ENCODE measurements around the gene KATNAL1. TPM values are rescaled to one million over a fixed set of nuclear protein-coding genes. Genes with fewer than 3 reads are reported as not detected.

Gene KATNAL1
- total and polyA plus RNA-seq, 2 of the 4 experiments (the other 2 are of a cell fraction) = 6.9 to 16.8 TPM

DNA sequence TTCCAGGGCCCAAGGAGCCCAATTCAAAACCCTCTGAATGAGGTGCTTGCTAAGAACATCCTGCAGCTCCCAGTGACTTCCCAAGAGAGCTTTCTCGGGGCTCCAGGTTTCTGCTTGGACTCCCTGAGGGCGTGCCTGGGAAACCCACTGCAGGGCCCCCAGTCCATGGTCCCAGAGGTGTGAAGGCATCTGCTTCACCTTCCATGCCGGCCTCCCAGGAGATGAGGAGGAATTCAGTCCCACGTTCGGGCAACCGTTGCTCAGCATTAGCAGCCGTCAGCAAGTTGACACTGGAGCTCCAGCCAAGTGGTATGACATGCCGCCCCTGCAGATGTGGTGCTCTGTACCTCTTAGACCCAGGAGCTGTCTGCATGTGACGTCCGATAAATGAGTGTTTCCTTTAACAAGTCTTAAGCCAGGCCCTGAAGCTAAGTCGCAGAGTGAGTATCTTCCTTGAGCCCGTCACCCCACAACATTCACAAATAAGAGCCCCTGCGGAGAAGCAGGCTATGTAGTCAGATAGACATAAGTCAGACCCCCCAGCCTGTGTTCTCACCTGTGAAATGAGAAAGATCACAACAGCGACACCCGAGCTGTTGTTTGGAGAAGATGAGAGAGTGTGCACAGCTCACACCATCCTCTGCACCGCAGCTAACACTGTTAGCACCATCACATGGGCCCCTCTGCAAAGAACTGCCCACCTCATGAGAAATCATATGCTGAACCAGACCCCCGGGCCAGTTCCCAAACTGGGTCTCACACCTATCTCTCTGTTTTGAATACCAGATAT, 150.3 kb downstream of the KATNAL1 start:
- BruUV-seq (replicated peaks) = no TSS peak
- no peak for DNase-seq
- no peaks in the 10 kb centered on the region; the same call in 1 of the 2 replicates for H3K9me1 ChIP-seq (ENCODE audit: insufficient read depth, low read length)
- no peak overlapping the region for H2AK9ac ChIP-seq (replicated peaks; ENCODE audit: low read depth, low read length, poor library complexity)
- H2BK20ac ChIP-seq (ENCODE audit: low read depth, low read length) = no peak overlapping the region
- intact Hi-C loops (cut with micrococcal nuclease) = no loop called here
- H3K9ac ChIP-seq (ENCODE audit: low read depth, low read length) = no peak overlapping the region
- no peak overlapping the region for H2AFZ ChIP-seq (replicated peaks; ENCODE audit: low read length, poor library complexity)
- no peak for TF ChIP-seq CTCF (conservative IDR thresholded peaks at IDR 0.05; ENCODE audit: low read depth, low read length)
- TF ChIP-seq, protein P1, sequence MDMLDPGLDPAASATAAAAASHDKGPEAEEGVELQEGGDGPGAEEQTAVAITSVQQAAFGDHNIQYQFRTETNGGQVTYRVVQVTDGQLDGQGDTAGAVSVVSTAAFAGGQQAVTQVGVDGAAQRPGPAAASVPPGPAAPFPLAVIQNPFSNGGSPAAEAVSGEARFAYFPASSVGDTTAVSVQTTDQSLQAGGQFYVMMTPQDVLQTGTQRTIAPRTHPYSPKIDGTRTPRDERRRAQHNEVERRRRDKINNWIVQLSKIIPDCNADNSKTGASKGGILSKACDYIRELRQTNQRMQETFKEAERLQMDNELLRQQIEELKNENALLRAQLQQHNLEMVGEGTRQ (IDR thresholded peaks at IDR 0.05; ENCODE audit: low read depth, low read length) = no peak
- no peak for TF ChIP-seq MAZ (IDR thresholded peaks at IDR 0.05; ENCODE audit: borderline replicate concordance, low read depth, low read length)
- TF ChIP-seq RCOR1 (IDR thresholded peaks at IDR 0.05; ENCODE audit: insufficient replicate concordance, low read length) = no peak
- TF ChIP-seq BHLHE40 (IDR thresholded peaks at IDR 0.05; ENCODE audit: low read depth, low read length) = no peak
- TF ChIP-seq RFX5 (IDR thresholded peaks at IDR 0.05; ENCODE audit: low read depth, low read length) = no peak
- TF ChIP-seq ELK1 (IDR thresholded peaks at IDR 0.05; ENCODE audit: borderline replicate concordance, low read depth, low read length) = no peak
- TF ChIP-seq POLR2A (IDR thresholded peaks at IDR 0.05; ENCODE audit: low read depth, low read length) = no peak
- no peak for TF ChIP-seq FOS (IDR thresholded peaks at IDR 0.05; ENCODE audit: low read depth, low read length)
- TF ChIP-seq CEBPB (IDR thresholded peaks at IDR 0.05; ENCODE audit: low read depth, low read length) = no peak
- no peak for TF ChIP-seq RAD21 (IDR thresholded peaks at IDR 0.05; ENCODE audit: low read length)
- H4K20me1 ChIP-seq (ENCODE audit: insufficient read depth, low read length) = peaks cover 3% of the 10 kb centered on the region; the same call in 1 of the 2 replicates
- H3K18ac ChIP-seq (ENCODE audit: low read depth, low read length) = no peak overlapping the region
- H3K14ac ChIP-seq (replicated peaks; ENCODE audit: low read depth, low read length) = no peak overlapping the region
- no peak overlapping the region for H2BK5ac ChIP-seq (ENCODE audit: low read depth, low read length, poor library complexity, severe bottlenecking)
- in situ Hi-C loops (cut with MboI; ENCODE audit: low sequenced_read_pairs) = no loop called here
- no peak overlapping the region for H3K4me3 ChIP-seq (ENCODE audit: insufficient read depth, low read depth, low read length)
- H3K79me1 ChIP-seq (ENCODE audit: low read depth in 1 of 2, low read length in 2 of 2) = no peaks in the 10 kb centered on the region
- H4K8ac ChIP-seq (ENCODE audit: low read depth in 2 of 2, low read length in 2 of 2) = no peak overlapping the region
- no peak for ATAC-seq (ENCODE audit: low read depth)
- no peak overlapping the region for H3K56ac ChIP-seq (ENCODE audit: extremely low read depth, insufficient read depth, low read length)
- ChIA-PET CTCF (interaction anchor here (1.0 to 3.1 kb wide), 2 partner anchors 25 kb away, joined by 3 to 20 read pairs; no protein-coding TSS in a partner anchor), POLR2A (ENCODE audit: unreplicated experiment) (no interaction called here)
- H3K4me2 ChIP-seq (ENCODE audit: low read depth, low read length) = no peak overlapping the region
- 69% methylated on average over 10 of the region's 17 CpGs; no CpG with 5 or more reads in 1 of the 2 experiments for WGBS, 2 experiments (ENCODE audit: extremely low coverage in 2 of 2, insufficient read length in 1 of 2)
- dilution Hi-C loops (cut with HindIII; ENCODE audit: low sequenced_read_pairs, unreplicated experiment) = no loop called here
- H2BK15ac ChIP-seq (ENCODE audit: low read depth, low read length) = no peak overlapping the region
- H3K27me3 ChIP-seq (ENCODE audit: control insufficient read depth, insufficient read depth, low read length) = peaks cover 9% of the 10 kb centered on the region
- H3K23ac ChIP-seq (ENCODE audit: low read depth, low read length) = no peak overlapping the region; the same call in 1 of the 2 replicates
- no peak overlapping the region for H3K4ac ChIP-seq (ENCODE audit: low read depth, low read length)
- H3K36me3 ChIP-seq (ENCODE audit: control insufficient read depth, insufficient read depth, low read length) = no peaks in the 10 kb centered on the region
- no peak overlapping the region for H3K27ac ChIP-seq (ENCODE audit: insufficient read depth, low read length)
- no peak overlapping the region for H2BK120ac ChIP-seq (ENCODE audit: low read depth, low read length)
- no peak overlapping the region for H2AK5ac ChIP-seq (ENCODE audit: low read depth, low read length)
- no peak overlapping the region for H4K91ac ChIP-seq (ENCODE audit: insufficient read depth, low read depth, low read length)
- H3K4me1 ChIP-seq (ENCODE audit: control insufficient read depth, insufficient read depth, low read length) = no peaks in the 10 kb centered on the region
- H4K5ac ChIP-seq (ENCODE audit: low read depth, low read length) = no peak overlapping the region
- H3K9me3 ChIP-seq (ENCODE audit: control insufficient read depth, insufficient read depth, low read length) = no peaks in the 10 kb centered on the region

Measured in IMR-90 (cell line).